GM21423 (cell line): Measurements from ENCODE around the gene F8.
A peak's percentile ranks its signal among the peaks of the same experiment; 100 is the strongest.
"Not testable (repeated sequence)": the region's sequence is repeated elsewhere in the genome, so short reads cannot be mapped to it uniquely, and the experiment has no call there.

Experiments
- ATAC-seq: cut with Tn5 transposase; IDR thresholded peaks from one replicate; pipeline ENCODE4 v1.9.1; 2021; ENCODE audit warnings: mild to moderate bottlenecking, moderate library complexity; ENCODE audit not compliant: unreplicated experiment

The F8 gene

DNA sequence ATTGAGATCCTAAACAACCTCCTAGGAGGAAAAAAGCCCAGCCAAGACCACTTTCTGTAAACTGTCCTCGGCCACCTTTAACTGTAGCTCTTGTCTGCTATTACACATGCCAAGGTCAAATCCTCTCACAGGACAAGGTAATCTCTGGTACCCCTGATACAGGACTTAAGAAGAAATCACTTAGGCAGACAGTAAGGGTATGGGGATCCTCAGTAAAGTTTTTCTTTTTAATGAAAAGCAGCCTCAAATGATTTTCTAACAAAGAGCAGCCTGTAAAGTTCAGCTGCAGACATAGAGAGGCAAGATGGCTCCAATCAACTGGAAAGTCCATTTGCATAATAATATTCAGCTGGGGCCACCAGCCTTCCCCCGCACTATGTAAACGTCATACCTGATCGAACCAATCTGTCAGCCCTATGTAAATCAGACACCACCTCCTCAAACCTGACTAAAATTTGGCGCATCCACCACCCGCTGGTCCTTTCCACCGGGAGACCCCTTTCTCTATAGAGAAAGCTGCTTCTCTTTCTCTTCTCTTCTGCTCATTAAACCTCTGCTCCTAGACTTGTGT, 202.7 kb downstream of the F8 start:
- ATAC-seq: no peak

GRCh38 chrX:154818916-154819770, 203.4 kb downstream of the F8 start:
- no peak for ATAC-seq

DNA sequence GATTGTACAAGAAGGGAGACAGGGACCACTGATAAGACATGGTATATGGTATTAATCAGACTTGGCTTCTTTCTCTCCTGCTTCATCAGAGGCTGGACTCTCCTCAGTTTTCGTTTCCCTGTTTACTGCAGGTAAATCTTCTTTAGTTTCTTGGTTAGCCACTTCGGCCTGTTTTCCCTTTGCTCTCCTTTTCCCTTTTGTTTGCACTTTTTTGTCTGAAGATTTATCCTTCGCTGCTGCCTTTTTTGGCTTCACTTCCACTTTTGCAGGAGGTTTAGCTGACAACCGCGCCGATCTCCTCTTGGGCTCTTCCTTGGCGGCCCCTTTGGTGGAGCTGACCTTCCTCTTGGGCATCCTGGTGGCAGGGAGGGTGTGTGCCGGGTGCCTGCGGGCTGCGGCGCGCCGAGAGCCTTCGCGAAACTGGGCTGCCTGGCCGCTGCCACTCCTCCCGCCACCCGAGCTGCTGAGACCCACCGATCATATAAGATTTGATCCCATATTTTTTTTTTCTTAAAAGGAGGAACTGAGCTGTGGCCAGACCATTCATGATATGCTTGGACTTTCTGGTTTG, 205.4 kb downstream of the F8 start:
- not testable (repeated sequence) for ATAC-seq

- ATAC-seq: not testable (repeated sequence)
Measured at GRCh38 chrX:154816326-154816898, 206.1 kb downstream of the F8 start.

GRCh38 chrX:154815274-154815818, 207.2 kb downstream of the F8 start:
- no peak for ATAC-seq

- no peak for ATAC-seq
Measured at GRCh38 chrX:154813801-154814200, 208.7 kb downstream of the F8 start.

- ATAC-seq: no peak
Measured at GRCh38 chrX:154812341-154813101, 210.0 kb downstream of the F8 start.

- no peak for ATAC-seq
Measured at GRCh38 chrX:154809939-154810665, 212.4 kb downstream of the F8 start.

DNA sequence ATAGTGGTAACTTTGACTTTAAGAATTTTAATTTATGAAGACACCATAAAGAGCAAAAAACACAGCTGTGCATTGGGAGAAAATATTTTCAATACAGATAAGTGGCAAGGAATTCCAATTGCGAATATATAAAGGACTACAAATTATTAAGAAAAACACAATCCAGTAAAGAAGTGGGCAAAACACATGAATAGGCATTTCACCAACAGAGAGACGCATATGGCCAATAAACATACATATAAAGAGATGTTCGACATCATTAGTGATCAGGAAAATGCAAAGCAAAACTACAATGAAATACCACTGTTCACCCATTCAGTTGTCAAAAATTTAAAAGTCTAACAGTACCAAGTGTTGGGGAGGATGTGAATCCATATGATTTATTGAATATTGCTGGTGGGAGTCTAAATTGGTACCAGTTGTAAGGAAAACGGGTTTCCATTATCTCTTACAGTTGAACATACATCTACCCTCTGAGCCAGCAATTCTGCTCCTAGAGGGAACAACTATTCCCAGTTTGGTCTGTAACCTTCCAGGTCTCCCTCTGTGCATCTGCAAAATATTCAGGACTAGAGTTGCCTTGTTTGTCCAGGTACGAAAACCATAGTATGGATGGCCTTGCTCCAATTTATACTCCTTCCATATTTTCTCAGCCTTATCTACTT, 215.6 kb downstream of the F8 start:
- no peak for ATAC-seq

DNA sequence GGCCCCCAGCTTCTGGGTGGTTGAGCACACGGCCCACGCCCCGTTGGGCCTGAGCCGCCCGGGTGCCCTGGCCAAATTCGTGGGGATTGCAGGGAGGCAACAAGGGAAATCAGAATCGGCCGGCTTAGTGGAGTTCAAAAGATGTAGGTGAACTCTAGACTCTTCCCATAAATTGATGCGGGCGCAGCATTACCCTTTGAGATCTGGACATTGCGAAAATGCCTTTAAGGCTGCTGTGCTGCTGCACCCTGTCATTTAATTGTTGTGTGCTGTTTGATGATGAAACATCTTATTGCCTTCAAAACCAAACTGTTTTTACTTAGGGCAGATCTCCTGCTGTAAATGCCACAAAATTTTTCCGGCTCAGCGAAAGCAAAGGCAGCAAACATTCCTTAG, 216.8 kb downstream of the F8 start:
- ATAC-seq: no peak

GRCh38 chrX:154804957-154805695, 217.4 kb downstream of the F8 start, which contains the start of gene MPP1:
Gene MPP1 (minus strand): TSS chrX:154805485. CDS start chrX:154805373, 112 bp downstream.
- ATAC-seq: peak; percentile 94

GRCh38 chrX:154804261-154804956, 218.1 kb downstream of the F8 start:
- ATAC-seq: no peak

GRCh38 chrX:154802947-154803346, 219.6 kb downstream of the F8 start:
- no peak for ATAC-seq

GRCh38 chrX:154800478-154801210, 221.9 kb downstream of the F8 start:
- no peak for ATAC-seq

DNA sequence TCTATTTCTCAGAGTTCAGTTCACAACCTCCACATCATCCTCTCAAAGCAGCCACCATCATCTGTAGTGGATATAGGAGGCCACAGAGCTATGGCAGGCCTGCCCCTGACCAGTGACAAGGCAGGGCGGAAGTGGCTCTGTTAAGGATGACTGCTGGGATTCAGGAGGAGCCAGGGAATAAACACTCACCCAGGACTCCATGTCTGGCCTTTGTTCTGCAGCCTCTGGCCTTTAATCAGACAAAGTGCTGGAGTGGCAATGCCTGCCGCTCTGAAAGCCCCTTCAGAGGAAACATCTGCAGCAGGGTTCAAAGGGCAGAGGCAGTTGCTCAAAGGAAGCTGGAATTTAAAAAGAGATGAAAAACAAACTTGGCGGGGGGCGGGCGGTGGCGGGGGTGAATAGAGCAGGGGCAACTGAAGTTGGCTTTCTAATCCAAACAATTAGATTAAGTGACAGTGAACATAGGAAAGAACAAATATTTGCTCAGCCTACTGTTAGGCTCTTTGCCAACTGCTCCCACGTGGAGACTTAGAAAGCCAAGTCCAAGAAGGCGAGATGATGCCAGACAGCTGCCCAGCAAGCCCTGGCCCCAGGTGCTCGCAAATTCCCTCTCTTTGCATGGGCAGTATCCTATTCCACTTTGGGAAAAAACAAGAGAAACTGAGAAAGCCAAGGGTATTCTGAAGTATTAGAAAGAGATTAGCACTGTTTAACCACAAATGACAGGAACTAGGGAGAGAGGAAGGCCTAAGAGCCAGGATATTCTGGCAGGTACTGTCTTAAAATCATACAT, 222.8 kb downstream of the F8 start:
- no peak for ATAC-seq

DNA sequence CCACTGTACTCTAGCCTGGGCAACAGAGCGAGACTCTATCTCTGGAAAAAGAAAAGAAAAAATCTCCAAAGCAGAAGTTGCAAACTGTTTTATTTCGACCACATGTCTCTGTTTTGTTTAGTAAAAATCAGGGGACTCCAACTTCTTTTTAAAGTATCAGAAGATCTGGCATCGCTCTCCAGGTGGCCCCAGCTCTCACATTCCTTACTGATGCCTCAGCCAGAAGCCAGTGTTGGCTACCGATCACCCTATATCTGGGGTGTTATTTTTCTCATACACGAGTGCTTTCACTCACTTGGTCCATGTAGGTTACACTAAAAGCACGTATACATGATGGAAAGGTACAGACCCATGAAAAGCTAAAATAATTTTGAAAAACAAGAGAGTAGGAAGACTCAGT, 225.5 kb downstream of the F8 start:
- no peak for ATAC-seq

GRCh38 chrX:154795016-154795415, 227.5 kb downstream of the F8 start:
- ATAC-seq: no peak
